ENCODE measurements around the gene RAVER2.

DNA sequence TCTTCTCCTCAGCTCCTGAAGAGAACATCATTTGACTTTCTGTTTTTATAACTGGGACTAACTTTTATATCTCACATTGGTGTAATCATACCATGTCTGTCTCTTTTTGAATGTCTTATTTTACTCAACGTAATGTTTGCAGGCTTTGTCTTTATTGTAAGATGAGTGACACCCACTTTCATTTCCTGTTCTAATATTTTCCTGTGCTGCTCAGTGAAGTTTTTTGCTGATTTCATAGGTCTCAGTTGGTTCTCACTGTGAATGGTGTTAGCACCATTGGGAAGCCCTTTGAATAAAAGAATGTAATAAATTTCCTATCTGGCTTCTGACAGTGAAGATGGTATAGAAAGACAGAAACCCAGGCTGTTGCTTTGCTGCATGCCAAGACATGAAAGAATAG lies 84.0 kb downstream of the RAVER2 start:
- TF ChIP-seq POLR2A (IDR thresholded peaks at IDR 0.05; ENCODE audit: low read depth, low read length): no peak
- no peak for TF ChIP-seq POLR2AphosphoS5 (IDR thresholded peaks at IDR 0.05; ENCODE audit: low read depth, low read length)
- no peak for TF ChIP-seq TAF1 (IDR thresholded peaks at IDR 0.05; ENCODE audit: low read depth, low read length)
- TF ChIP-seq POU2F2 (IDR thresholded peaks at IDR 0.05; ENCODE audit: low read depth, low read length): no peak

All from GM12891 (cell line).